Measurements from ENCODE around the gene UBE2F. TPM values are rescaled to one million over a fixed set of nuclear protein-coding genes. Genes with fewer than 3 reads are reported as not detected.
A peak's percentile ranks its signal among the peaks of the same experiment; 100 is the strongest.

UBE2F gene
- total and polyA plus RNA-seq, 9 of the 15 experiments (the other 6 are each of a cell fraction or from before 2014, with no cell fraction given) = 18.1 to 88.1 (median 53.0) TPM

- TF ChIP-seq ATF2 (CRISPR knock-in tag; IDR thresholded peaks at IDR 0.05) = no peak
- TF ChIP-seq RFX1 (IDR thresholded peaks at IDR 0.05) = no peak; the same call in 1 of the 2 replicates
- TF ChIP-seq CAMTA2 (CRISPR knock-in tag; conservative IDR thresholded peaks at IDR 0.05) = no peak
- peak; percentile 95 for TF ChIP-seq PHB2 (IDR thresholded peaks at IDR 0.05; ENCODE audit: low read depth)
- TF ChIP-seq, protein P1, sequence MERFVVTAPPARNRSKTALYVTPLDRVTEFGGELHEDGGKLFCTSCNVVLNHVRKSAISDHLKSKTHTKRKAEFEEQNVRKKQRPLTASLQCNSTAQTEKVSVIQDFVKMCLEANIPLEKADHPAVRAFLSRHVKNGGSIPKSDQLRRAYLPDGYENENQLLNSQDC (CRISPR knock-in tag; IDR thresholded peaks at IDR 0.05) = no peak
- TF ChIP-seq, protein P2, sequence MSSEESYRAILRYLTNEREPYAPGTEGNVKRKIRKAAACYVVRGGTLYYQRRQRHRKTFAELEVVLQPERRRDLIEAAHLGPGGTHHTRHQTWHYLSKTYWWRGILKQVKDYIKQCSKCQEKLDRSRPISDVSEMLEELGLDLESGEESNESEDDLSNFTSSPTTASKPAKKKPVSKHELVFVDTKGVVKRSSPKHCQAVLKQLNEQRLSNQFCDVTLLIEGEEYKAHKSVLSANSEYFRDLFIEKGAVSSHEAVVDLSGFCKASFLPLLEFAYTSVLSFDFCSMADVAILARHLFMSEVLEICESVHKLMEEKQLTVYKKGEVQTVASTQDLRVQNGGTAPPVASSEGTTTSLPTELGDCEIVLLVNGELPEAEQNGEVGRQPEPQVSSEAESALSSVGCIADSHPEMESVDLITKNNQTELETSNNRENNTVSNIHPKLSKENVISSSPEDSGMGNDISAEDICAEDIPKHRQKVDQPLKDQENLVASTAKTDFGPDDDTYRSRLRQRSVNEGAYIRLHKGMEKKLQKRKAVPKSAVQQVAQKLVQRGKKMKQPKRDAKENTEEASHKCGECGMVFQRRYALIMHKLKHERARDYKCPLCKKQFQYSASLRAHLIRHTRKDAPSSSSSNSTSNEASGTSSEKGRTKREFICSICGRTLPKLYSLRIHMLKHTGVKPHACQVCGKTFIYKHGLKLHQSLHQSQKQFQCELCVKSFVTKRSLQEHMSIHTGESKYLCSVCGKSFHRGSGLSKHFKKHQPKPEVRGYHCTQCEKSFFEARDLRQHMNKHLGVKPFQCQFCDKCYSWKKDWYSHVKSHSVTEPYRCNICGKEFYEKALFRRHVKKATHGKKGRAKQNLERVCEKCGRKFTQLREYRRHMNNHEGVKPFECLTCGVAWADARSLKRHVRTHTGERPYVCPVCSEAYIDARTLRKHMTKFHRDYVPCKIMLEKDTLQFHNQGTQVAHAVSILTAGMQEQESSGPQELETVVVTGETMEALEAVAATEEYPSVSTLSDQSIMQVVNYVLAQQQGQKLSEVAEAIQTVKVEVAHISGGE (CRISPR knock-in tag; IDR thresholded peaks at IDR 0.05) = peak in 1 of 3 experiments; percentile 79; a peak in 2 of 6 replicates
- TF ChIP-seq, protein P3, sequence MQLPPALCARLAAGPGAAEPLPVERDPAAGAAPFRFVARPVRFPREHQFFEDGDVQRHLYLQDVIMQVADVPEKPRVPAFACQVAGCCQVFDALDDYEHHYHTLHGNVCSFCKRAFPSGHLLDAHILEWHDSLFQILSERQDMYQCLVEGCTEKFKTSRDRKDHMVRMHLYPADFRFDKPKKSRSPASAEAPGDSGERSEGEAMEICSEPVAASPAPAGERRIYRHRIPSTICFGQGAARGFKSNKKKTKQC (CRISPR knock-in tag; IDR thresholded peaks at IDR 0.05) = no peak
- TF ChIP-seq, protein P4, sequence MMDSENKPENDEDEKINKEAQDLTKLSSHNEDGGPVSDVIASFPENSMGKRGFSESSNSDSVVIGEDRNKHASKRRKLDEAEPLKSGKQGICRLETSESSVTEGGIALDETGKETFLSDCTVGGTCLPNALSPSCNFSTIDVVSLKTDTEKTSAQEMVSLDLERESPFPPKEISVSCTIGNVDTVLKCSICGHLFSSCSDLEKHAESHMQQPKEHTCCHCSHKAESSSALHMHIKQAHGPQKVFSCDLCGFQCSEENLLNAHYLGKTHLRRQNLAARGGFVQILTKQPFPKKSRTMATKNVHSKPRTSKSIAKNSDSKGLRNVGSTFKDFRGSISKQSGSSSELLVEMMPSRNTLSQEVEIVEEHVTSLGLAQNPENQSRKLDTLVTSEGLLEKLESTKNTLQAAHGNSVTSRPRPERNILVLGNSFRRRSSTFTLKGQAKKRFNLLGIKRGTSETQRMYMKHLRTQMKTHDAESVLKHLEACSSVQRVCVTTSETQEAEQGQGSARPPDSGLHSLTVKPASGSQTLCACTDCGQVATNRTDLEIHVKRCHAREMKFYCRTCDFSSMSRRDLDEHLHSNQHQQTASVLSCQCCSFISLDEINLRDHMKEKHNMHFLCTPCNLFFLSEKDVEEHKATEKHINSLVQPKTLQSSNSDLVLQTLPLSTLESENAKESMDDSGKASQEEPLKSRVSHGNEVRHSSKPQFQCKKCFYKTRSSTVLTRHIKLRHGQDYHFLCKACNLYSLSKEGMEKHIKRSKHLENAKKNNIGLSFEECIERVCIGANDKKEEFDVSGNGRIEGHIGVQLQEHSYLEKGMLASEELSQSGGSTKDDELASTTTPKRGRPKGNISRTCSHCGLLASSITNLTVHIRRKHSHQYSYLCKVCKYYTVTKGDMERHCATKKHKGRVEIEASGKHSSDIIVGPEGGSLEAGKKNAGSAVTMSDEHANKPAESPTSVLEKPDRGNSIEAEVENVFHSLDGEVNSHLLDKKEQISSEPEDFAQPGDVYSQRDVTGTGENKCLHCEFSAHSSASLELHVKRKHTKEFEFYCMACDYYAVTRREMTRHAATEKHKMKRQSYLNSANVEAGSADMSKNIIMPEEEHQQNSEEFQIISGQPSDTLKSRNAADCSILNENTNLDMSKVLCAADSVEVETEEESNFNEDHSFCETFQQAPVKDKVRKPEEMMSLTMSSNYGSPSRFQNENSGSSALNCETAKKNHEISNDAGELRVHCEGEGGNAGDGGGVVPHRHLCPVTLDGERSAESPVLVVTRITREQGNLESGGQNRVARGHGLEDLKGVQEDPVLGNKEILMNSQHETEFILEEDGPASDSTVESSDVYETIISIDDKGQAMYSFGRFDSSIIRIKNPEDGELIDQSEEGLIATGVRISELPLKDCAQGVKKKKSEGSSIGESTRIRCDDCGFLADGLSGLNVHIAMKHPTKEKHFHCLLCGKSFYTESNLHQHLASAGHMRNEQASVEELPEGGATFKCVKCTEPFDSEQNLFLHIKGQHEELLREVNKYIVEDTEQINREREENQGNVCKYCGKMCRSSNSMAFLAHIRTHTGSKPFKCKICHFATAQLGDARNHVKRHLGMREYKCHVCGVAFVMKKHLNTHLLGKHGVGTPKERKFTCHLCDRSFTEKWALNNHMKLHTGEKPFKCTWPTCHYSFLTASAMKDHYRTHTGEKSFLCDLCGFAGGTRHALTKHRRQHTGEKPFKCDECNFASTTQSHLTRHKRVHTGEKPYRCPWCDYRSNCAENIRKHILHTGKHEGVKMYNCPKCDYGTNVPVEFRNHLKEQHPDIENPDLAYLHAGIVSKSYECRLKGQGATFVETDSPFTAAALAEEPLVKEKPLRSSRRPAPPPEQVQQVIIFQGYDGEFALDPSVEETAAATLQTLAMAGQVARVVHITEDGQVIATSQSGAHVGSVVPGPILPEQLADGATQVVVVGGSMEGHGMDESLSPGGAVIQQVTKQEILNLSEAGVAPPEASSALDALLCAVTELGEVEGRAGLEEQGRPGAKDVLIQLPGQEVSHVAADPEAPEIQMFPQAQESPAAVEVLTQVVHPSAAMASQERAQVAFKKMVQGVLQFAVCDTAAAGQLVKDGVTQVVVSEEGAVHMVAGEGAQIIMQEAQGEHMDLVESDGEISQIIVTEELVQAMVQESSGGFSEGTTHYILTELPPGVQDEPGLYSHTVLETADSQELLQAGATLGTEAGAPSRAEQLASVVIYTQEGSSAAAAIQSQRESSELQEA (IDR thresholded peaks at IDR 0.05; ENCODE audit: low read depth) = no peak
- peak; percentile 42; the same call in 1 of the 2 replicates for TF ChIP-seq ZNF507 (tag; conservative IDR thresholded peaks at IDR 0.05)
- peak; percentile 96 for TF ChIP-seq CCNT2 (IDR thresholded peaks at IDR 0.05; ENCODE audit: borderline replicate concordance, extremely low read depth, insufficient read length, low read depth, low read length)
- no peak for TF ChIP-seq ELF2 (CRISPR knock-in tag; IDR thresholded peaks at IDR 0.05)
- peak; percentile 99 for TF ChIP-seq ZNF311 (CRISPR knock-in tag; IDR thresholded peaks at IDR 0.05)
These were observed 2.0 kb upstream of the UBE2F start (continued) for GRCh38 chr2:237964578-237965404.

Data from K562 (cell line).